ENCODE data around the gene LRRC4B.

- TF ChIP-seq POLR2A (IDR thresholded peaks at IDR 0.05) = no peak
- TF ChIP-seq, protein P1, sequence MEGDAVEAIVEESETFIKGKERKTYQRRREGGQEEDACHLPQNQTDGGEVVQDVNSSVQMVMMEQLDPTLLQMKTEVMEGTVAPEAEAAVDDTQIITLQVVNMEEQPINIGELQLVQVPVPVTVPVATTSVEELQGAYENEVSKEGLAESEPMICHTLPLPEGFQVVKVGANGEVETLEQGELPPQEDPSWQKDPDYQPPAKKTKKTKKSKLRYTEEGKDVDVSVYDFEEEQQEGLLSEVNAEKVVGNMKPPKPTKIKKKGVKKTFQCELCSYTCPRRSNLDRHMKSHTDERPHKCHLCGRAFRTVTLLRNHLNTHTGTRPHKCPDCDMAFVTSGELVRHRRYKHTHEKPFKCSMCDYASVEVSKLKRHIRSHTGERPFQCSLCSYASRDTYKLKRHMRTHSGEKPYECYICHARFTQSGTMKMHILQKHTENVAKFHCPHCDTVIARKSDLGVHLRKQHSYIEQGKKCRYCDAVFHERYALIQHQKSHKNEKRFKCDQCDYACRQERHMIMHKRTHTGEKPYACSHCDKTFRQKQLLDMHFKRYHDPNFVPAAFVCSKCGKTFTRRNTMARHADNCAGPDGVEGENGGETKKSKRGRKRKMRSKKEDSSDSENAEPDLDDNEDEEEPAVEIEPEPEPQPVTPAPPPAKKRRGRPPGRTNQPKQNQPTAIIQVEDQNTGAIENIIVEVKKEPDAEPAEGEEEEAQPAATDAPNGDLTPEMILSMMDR (IDR thresholded peaks at IDR 0.05) = no peak
Observed at GRCh38 chr19:50507376-50507775, 60.9 kb downstream of the LRRC4B start.
